ENCODE measurements around the gene CSPG5.
A peak's percentile ranks its signal among the peaks of the same experiment; 100 is the strongest.

CSPG5 gene

DNA sequence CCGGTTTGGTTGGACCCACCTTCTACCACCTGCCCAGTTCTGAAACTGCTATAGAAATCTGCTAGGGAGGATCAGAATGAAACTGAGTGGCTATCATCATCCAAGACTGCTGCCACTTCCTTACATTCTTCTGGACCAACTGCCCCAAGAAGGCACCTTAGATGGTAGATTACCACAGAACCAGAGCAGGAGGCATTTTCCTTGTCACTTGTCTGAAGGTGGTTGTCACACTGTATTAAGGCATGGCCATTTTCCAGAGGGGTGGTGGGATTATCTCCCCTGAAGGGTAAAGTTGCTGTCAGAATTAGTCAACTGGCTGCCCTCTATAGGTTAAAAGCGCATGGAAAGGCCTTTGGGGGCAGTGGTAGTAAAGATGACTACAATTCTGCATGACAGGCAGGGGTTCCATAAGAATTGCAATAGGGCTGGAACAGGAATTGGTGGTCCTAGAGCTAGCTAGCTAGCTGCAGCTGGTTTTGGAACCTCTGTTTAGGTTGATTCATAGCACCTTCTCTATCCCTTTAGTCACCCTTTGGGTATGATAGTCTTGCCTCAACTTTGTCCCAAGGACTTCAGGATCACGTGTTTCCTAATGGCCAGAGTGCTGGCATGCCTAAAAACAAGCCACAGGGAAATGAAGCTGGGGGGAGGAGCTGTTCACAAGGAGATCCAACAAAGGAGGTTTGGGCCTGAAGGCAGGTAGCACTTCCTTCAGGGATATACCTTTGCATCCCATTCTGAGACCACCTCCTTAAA lies 4.8 kb upstream of the CSPG5 start:
- Histone ChIP-seq H3K4me3 (ENCODE audit: low read depth in 1 of 2, low read length in 2 of 2) (no peak overlapping the region), H3K4me1 (ENCODE audit: control insufficient read depth in 1 of 2, insufficient read depth in 2 of 2, low read length in 2 of 2) (peaks cover 0 to 6% of the 10 kb centered on the region in 2 donors)

DNA sequence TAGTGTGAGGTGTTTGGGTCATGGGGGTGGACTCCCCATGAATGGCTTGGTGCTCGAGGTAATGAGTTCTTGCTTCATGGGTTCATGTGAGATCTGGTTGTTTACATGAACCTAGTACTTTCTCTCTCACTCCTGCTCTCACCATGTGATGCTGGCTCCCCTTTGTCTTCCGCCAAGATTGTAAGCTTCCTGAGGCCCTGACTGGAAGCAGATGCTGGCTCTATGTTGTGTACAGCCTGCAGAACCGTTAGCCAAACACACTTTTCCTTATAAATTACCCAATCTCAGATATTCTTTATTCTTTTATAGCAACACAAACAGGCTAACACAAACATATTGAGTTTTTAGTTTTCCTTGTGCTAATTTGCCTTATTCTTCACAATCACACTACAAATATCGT lies 3.2 kb upstream of the CSPG5 start:
- Histone ChIP-seq H3K27ac (ENCODE audit: low read length) (no peak overlapping the region), H3K36me3 (ENCODE audit: control insufficient read depth in 1 of 2, insufficient read depth in 2 of 2, low read length in 2 of 2) (peaks cover 15% of the 10 kb centered on the region in 2 donors), H3K27me3 (ENCODE audit: low read depth, low read length) (peaks cover 18% of the 10 kb centered on the region), H3K4me1 (ENCODE audit: control insufficient read depth in 1 of 2, insufficient read depth in 2 of 2, low read length in 2 of 2) (peaks cover 0 to 14% of the 10 kb centered on the region in 2 donors), H3K9me3 (ENCODE audit: control insufficient read depth in 1 of 2, low read length in 2 of 2) (no peaks in the 10 kb centered on the region), H3K4me3 (ENCODE audit: low read depth in 1 of 2, low read length in 2 of 2) (no peak overlapping the region)

More for the DNA sequence above, 4.8 kb upstream of the CSPG5 start:
- Histone ChIP-seq H3K36me3 (ENCODE audit: control insufficient read depth in 1 of 2, insufficient read depth in 2 of 2, low read length in 2 of 2) (peaks cover 26 to 29% of the 10 kb centered on the region in 2 donors), H3K9me3 (ENCODE audit: control insufficient read depth in 1 of 2, low read length in 2 of 2) (no peaks in the 10 kb centered on the region), H3K27ac (ENCODE audit: low read length) (no peak overlapping the region), H3K27me3 (ENCODE audit: low read depth, low read length) (peaks cover 12% of the 10 kb centered on the region)

DNA sequence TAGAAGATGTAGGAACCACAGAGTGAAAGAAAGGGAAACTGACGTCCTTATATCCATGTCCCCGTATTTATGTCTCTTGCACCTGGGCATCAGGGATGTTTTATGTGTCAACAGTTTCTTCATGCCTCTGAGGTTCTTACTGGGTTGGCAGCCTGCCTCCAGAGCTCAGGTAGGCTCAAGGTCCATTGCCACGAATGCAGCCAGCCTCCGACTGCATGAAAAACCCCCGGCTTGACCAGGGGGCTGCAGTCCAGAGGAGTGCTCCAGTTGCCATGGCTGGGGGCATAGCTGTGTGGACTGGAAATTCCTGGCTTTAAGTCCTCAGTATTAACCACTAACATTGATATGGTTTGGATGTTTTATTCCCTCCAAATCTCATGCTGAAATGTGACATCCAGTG lies 2.8 kb upstream of the CSPG5 start:
- Histone ChIP-seq H3K27ac (ENCODE audit: low read length) (no peak overlapping the region), H3K27me3 (ENCODE audit: low read depth, low read length) (peaks cover 20% of the 10 kb centered on the region), H3K4me1 (ENCODE audit: control insufficient read depth in 1 of 2, insufficient read depth in 2 of 2, low read length in 2 of 2) (peaks cover 0 to 14% of the 10 kb centered on the region in 2 donors), H3K4me3 (ENCODE audit: low read depth in 1 of 2, low read length in 2 of 2) (no peak overlapping the region), H3K9me3 (ENCODE audit: control insufficient read depth in 1 of 2, low read length in 2 of 2) (no peaks in the 10 kb centered on the region), H3K36me3 (ENCODE audit: control insufficient read depth in 1 of 2, insufficient read depth in 2 of 2, low read length in 2 of 2) (peaks cover 11% of the 10 kb centered on the region in 2 donors)

DNA sequence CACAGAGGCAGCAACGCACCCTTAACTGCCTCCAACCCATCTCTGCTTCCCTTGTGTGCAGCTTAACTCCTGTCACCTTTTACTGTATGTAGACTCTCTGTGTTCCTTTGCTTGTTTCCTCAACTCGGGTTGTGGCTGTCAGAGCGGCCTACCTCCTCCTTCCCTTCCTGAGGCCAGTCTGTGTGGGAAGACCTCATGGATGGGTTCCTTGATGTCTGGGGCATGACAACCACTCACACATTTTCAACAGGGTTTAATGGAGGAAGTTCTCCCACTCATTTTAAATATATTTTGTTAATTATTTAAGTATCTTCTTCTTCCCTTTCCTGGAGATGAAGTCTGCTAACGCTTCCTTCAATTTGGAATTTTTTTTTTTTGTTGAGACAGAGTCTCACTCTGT lies 1.8 kb upstream of the CSPG5 start:
- Histone ChIP-seq H3K9me3 (ENCODE audit: control insufficient read depth in 1 of 2, low read length in 2 of 2) (no peaks in the 10 kb centered on the region), H3K4me1 (ENCODE audit: control insufficient read depth in 1 of 2, insufficient read depth in 2 of 2, low read length in 2 of 2) (peaks cover 0 to 14% of the 10 kb centered on the region in 2 donors)

DNA sequence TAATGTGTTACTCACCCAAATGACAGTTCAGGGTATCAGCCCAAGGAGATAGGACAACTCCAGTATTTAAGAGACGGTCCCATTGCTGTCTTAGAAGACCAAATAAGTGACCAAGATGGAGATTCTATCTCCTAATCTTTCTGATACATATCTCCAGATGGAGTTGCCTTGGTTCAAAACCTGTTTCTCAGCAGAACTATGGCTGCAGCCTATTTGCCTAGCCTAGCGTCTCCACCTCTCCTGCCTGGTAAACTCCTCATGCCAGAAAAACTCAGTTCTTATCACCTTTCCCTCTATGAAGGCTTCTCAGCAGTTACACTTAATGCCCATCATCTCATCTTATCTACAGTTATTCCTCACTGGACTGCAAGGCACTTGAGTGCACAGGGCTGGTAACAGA lies 1.2 kb upstream of the CSPG5 start:
- Histone ChIP-seq H3K4me1 (ENCODE audit: control insufficient read depth in 1 of 2, insufficient read depth in 2 of 2, low read length in 2 of 2) (peaks cover 0 to 14% of the 10 kb centered on the region in 2 donors), H3K4me3 (ENCODE audit: low read depth in 1 of 2, low read length in 2 of 2) (no peak overlapping the region)

More for the DNA sequence above, 1.8 kb upstream of the CSPG5 start:
- peaks cover 20% of the 10 kb centered on the region for H3K27me3 ChIP-seq (ENCODE audit: low read depth, low read length)
- H3K36me3 ChIP-seq (ENCODE audit: control insufficient read depth in 1 of 2, insufficient read depth in 2 of 2, low read length in 2 of 2), result peaks cover 3 to 4% of the 10 kb centered on the region in 2 donors
- H3K4me3 ChIP-seq (ENCODE audit: low read depth in 1 of 2, low read length in 2 of 2), result no peak overlapping the region
- no peak overlapping the region for H3K27ac ChIP-seq (ENCODE audit: low read length)

DNA sequence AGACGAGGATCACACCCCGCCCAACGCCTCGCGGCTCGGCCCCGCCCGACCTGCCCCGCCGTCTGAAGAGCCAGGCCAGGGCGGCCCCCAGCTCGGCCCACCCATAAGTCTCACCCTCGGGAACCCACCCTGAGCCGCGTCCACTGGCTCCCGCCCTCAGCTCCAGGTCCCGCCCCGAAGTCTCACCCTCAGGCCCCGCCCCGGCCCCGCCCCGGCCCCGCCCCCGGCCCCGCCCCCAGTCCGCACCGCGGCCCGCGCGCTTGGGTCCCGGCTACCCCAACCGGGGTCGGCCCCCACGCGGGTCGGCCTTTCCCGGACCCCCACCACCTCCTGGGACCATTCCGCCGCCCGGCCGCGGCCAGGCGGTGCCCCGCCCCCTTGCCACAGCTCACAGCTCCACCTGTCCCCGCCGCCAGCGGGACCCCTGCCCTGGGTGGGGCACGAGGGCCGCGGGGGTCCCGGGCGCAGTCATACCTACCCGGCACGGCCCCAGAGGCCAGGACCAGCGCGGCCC lies 489 bp downstream of the CSPG5 start:
- Histone ChIP-seq H3K9me3 (ENCODE audit: control insufficient read depth in 1 of 2, low read length in 2 of 2) (no peaks in the 10 kb centered on the region), H3K4me3 (ENCODE audit: low read depth in 1 of 2, low read length in 2 of 2) (peak overlapping the region in 1 of 2 donors; percentile 69), H3K27me3 (ENCODE audit: low read depth, low read length) (peaks cover 20% of the 10 kb centered on the region), H3K4me1 (ENCODE audit: control insufficient read depth in 1 of 2, insufficient read depth in 2 of 2, low read length in 2 of 2) (peaks cover 0 to 14% of the 10 kb centered on the region in 2 donors), H3K36me3 (ENCODE audit: control insufficient read depth in 1 of 2, insufficient read depth in 2 of 2, low read length in 2 of 2) (no peaks in the 10 kb centered on the region), H3K27ac (ENCODE audit: low read length) (no peak overlapping the region)

More for the DNA sequence above, 1.2 kb upstream of the CSPG5 start:
- Histone ChIP-seq H3K9me3 (ENCODE audit: control insufficient read depth in 1 of 2, low read length in 2 of 2) (no peaks in the 10 kb centered on the region), H3K27me3 (ENCODE audit: low read depth, low read length) (peaks cover 20% of the 10 kb centered on the region), H3K27ac (ENCODE audit: low read length) (no peak overlapping the region), H3K36me3 (ENCODE audit: control insufficient read depth in 1 of 2, insufficient read depth in 2 of 2, low read length in 2 of 2) (no peaks in the 10 kb centered on the region)

DNA sequence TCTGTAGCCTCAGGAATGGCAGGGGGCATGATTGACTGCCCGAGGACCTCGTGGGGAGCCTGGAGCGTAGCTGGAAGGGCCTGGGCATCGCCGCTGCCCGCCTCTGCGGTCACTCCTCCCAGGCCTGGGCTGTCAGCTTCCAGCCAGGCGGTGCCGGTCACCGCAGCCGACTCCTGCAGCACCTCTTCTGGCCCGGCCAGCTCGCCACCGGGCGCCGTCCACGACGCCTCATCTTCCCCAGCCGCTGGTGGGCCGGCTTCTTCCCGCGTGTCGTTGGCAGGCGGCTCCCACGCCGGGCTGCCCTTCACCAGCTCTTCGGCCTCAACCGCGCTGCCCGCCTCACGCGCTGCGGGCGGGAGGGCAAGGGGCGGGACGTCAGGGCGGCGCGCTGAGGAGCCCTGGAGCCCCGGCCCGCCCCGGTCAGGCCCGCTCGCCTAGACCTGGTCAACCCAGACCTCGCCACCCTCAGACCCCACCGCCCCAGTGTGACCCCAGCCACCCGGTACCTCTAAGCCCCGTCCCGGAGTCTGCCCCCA lies 1.0 kb downstream of the CSPG5 start:
- H3K4me1 ChIP-seq (ENCODE audit: control insufficient read depth in 1 of 2, insufficient read depth in 2 of 2, low read length in 2 of 2), result peaks cover 0 to 14% of the 10 kb centered on the region in 2 donors
- H3K4me3 ChIP-seq (ENCODE audit: low read depth in 1 of 2, low read length in 2 of 2), result peak overlapping the region in 1 of 2 donors; percentile 69
- H3K27ac ChIP-seq (ENCODE audit: low read length), result no peak overlapping the region
- H3K9me3 ChIP-seq (ENCODE audit: control insufficient read depth in 1 of 2, low read length in 2 of 2), result no peaks in the 10 kb centered on the region
- H3K27me3 ChIP-seq (ENCODE audit: low read depth, low read length), result peaks cover 20% of the 10 kb centered on the region
- no peaks in the 10 kb centered on the region for H3K36me3 ChIP-seq (ENCODE audit: control insufficient read depth in 1 of 2, insufficient read depth in 2 of 2, low read length in 2 of 2)

DNA sequence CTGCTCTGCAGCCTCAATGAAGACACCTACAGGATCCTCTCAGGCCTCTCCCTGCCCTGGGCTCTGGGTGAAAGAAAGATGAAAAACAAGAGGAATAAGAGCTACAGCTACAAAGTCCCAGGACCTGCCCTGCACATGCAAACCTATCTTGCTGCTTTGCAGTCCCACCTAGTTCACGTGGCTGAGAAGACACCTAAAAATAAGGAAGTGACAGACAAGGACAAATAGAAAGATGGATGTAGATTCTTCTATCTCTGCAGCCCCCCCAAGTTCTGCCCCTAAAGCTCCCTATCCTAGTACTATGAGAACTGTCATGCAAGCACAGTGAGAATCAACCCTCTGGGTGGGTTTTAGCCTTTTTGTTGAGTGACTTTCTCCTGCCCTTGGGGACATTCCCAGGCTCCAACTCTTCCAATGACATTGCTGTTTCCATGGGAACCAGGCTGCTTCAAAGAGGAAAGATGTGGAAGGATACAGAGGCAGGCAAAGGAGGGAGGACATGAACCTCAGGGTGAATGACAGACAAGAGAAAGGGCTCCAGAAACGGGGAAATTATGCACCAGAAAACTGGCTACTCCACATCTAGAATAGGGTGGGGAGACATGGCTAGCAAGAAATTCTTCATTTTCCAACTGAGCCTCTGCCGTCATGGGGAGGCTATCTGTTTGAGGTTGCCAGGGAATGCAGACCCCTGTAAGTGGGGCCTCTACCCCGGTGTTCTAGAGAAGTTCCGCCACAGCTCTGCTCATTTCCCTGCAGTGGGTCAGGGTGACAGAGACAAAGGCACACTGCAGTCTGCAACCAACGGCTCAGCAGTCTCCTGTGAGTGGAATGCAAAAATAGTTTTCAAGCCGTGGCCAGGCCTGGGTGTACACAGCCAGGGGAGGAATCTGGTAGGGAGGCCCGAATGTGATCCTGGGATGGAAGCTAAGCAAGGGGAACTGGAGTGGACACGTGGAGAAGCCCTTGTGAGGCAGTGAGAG lies 5.2 kb downstream of the CSPG5 start:
- Histone ChIP-seq H3K4me1 (ENCODE audit: control insufficient read depth in 1 of 2, insufficient read depth in 2 of 2, low read length in 2 of 2) (peaks cover 0 to 13% of the 10 kb centered on the region in 2 donors), H3K4me3 (ENCODE audit: low read depth in 1 of 2, low read length in 2 of 2) (no peak overlapping the region), H3K27ac (ENCODE audit: low read length) (no peak overlapping the region), H3K9me3 (ENCODE audit: control insufficient read depth in 1 of 2, low read length in 2 of 2) (no peaks in the 10 kb centered on the region), H3K36me3 (ENCODE audit: control insufficient read depth in 1 of 2, insufficient read depth in 2 of 2, low read length in 2 of 2) (no peaks in the 10 kb centered on the region), H3K27me3 (ENCODE audit: low read depth, low read length) (peaks cover 8% of the 10 kb centered on the region)

DNA sequence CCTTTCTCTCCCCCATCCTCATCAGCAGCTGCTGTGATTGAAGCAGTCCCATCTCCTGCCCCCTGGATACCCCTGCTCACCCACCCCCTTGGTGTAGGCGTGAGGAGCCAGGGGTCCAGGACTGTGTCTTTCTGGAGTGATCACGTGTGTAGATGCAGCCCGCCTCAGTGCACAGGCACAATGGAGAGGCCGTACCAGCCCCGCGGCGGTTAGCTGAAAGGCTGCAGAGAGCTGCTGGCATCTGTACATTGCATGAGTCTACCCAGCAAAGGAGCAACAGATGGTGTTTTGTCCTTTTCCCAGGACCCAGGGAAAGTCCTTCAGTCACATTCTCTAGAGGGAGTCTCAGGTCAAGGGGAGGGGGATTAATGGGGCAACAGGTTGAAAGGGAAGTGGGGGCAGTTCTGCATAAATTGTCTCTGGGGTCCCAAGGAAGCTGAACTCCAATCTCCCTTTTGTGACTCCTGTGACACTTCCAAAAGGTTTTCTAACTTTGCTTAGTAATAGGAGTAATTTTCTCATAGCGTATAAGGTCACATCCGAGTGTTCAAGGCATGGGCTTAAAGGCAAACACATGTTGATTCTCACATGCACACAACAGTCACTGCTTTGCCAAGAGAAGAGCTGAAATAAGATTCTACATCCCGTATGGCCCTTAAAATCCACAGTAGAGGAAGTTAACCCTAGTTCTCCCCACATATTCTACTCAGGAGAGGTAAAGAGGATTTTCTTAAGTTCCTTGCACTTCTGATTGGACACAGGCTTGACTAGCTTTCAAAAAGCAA lies 7.1 kb downstream of the CSPG5 start:
- H3K4me1 ChIP-seq (ENCODE audit: control insufficient read depth in 1 of 2, insufficient read depth in 2 of 2, low read length in 2 of 2), result peaks cover 0 to 5% of the 10 kb centered on the region in 2 donors
- no peaks in the 10 kb centered on the region for H3K36me3 ChIP-seq (ENCODE audit: control insufficient read depth in 1 of 2, insufficient read depth in 2 of 2, low read length in 2 of 2)
- H3K27ac ChIP-seq (ENCODE audit: low read length), result no peak overlapping the region
- no peaks in the 10 kb centered on the region for H3K27me3 ChIP-seq (ENCODE audit: low read depth, low read length)
- H3K4me3 ChIP-seq (ENCODE audit: low read depth in 1 of 2, low read length in 2 of 2), result no peak overlapping the region
- no peaks in the 10 kb centered on the region for H3K9me3 ChIP-seq (ENCODE audit: control insufficient read depth in 1 of 2, low read length in 2 of 2)

DNA sequence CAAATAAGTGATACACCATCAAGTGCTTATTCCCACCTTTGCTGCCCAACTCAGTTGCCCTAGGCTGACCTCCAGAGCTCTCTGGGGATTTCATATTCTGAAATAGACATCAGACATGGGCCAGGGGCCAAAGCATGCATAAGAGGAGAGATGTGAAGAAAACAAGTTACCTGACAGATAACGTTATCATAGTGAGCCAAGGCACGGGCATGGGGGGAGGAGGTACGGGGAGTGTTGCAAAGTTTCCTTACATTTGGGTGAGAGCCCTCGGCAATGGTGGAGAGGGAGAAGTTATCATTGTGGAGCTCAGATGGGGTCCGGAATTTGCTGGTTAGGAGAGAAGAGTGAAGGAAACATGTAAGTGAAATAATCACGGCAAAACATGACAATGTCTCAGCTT lies 9.8 kb downstream of the CSPG5 start:
- no peaks in the 10 kb centered on the region for H3K9me3 ChIP-seq (ENCODE audit: control insufficient read depth in 1 of 2, low read length in 2 of 2)
- H3K4me1 ChIP-seq (ENCODE audit: control insufficient read depth in 1 of 2, insufficient read depth in 2 of 2, low read length in 2 of 2), result peaks cover 0 to 5% of the 10 kb centered on the region in 2 donors
- H3K4me3 ChIP-seq (ENCODE audit: low read depth in 1 of 2, low read length in 2 of 2), result no peak overlapping the region
- no peaks in the 10 kb centered on the region for H3K36me3 ChIP-seq (ENCODE audit: control insufficient read depth in 1 of 2, insufficient read depth in 2 of 2, low read length in 2 of 2)
- no peak overlapping the region for H3K27ac ChIP-seq (ENCODE audit: low read length)
- no peaks in the 10 kb centered on the region for H3K27me3 ChIP-seq (ENCODE audit: low read depth, low read length)
